Stimulated activated CD4-positive, alpha-beta T cell treated with anti-CD3 and anti-CD28 coated beads, Interleukin-1b, Interleukin-23, amount 100 ng/mL, for 4 hours (primary cell): Measurements from ENCODE around the gene IFNLR1.
"Not testable (repeated sequence)": the region's sequence is repeated elsewhere in the genome, so short reads cannot be mapped to it uniquely, and the experiment has no call there.

Source experiments
- DNase-seq, 2 donors: peaks; one replicate each; pipeline ENCODE4 v3.0.0-alpha.2; 2020; ENCODE audit warnings: low read depth in 2 of 2

The IFNLR1 gene

GRCh38 chr1:24186993-24187790 is at the start of gene IFNLR1:
Gene IFNLR1 (minus strand): TSS chr1:24187289. CDS start chr1:24187248, 41 bp downstream.
- DNase-seq: peak; percentile 53 to 76

- DNase-seq: peak in 1 of 2 donors; percentile 14
Observed at GRCh38 chr1:24235921-24236788, 49.1 kb upstream of the IFNLR1 start.

- DNase-seq: no peak
Observed at GRCh38 chr1:24233684-24234600, 46.9 kb upstream of the IFNLR1 start.

- no peak for DNase-seq
Observed at GRCh38 chr1:24231701-24232100, 44.6 kb upstream of the IFNLR1 start.

- no peak for DNase-seq
Observed at GRCh38 chr1:24228311-24228710, 41.2 kb upstream of the IFNLR1 start.

- DNase-seq: no peak
Observed at GRCh38 chr1:24226749-24227148, 39.7 kb upstream of the IFNLR1 start.

- no peak for DNase-seq
Observed at GRCh38 chr1:24224761-24225160, 37.7 kb upstream of the IFNLR1 start.

GRCh38 chr1:24224086-24224485 is 37.0 kb upstream of the IFNLR1 start:
- DNase-seq: no peak

GRCh38 chr1:24222793-24223192 is 35.7 kb upstream of the IFNLR1 start:
- no peak for DNase-seq

GRCh38 chr1:24222008-24222605 is 35.0 kb upstream of the IFNLR1 start:
- no peak for DNase-seq

GRCh38 chr1:24221246-24221645 is 34.2 kb upstream of the IFNLR1 start:
- no peak for DNase-seq

GRCh38 chr1:24216276-24217074 is 29.4 kb upstream of the IFNLR1 start:
- DNase-seq: no peak

- DNase-seq: no peak
Observed at GRCh38 chr1:24215226-24215814, 28.2 kb upstream of the IFNLR1 start.

- no peak for DNase-seq
Observed at GRCh38 chr1:24212376-24212775, 25.3 kb upstream of the IFNLR1 start.

- no peak for DNase-seq
Observed at GRCh38 chr1:24210195-24210627, 23.1 kb upstream of the IFNLR1 start.

GRCh38 chr1:24209097-24209496 is 22.0 kb upstream of the IFNLR1 start:
- no peak for DNase-seq

- no peak for DNase-seq
Observed at GRCh38 chr1:24207709-24208108, 20.6 kb upstream of the IFNLR1 start.

- DNase-seq: not testable (repeated sequence)
Observed at GRCh38 chr1:24207395-24207687, 20.3 kb upstream of the IFNLR1 start.

GRCh38 chr1:24206516-24207394 is 19.7 kb upstream of the IFNLR1 start:
- no peak for DNase-seq
